ENCODE data around the gene CREBBP. TPM values are rescaled to one million over a fixed set of nuclear protein-coding genes. Genes with fewer than 3 reads are reported as not detected.

The CREBBP gene
- total and polyA plus RNA-seq, 9 of the 15 experiments (the other 6 are each of a cell fraction or from before 2014, with no cell fraction given): 0.70 to 24.8 (median 5.6) TPM

DNA sequence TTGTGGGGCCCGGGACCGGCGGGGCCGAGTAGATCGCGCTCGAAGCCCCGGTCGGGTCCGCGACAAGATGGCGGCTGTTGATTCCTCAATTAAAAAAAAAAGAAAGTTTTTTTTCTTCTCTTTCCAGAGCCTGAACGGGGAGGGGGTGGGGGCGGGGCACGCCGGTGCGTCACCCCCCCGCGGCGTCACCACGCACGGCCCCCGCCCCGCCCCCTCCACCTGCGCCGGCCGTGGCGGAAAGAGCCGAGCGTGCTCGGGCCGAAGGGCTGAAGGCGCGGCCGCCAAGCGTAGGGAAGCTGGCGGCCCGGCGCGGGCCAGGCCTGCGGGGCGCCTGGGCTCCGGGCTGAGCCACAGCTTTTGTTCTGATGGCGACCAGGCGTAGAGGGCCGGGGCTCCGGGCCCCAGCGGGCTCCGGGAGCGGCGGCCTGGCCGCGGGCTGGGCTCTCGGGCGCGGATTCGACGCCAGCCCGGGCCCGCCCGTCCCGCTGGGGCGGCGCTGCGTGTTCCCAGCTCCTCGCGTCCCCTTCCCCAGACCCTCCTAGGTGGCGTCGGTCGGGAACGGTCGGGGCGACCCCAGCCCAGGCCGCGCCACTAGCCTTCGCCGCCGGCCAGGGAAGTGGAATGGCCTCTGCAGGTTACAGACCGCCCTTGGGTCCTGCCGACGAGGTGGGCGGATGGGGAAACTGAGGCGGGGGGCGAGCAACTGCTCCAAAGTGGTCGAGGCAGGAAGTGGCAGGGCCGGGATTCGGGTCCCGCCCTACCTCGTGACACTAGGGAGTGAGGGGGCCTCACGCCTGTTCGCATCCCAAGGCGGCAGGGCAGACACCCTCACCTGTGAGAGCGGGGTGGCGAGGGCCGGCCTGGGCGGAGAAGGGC is at the start of gene CREBBP (continued):
- TF ChIP-seq, protein P1, sequence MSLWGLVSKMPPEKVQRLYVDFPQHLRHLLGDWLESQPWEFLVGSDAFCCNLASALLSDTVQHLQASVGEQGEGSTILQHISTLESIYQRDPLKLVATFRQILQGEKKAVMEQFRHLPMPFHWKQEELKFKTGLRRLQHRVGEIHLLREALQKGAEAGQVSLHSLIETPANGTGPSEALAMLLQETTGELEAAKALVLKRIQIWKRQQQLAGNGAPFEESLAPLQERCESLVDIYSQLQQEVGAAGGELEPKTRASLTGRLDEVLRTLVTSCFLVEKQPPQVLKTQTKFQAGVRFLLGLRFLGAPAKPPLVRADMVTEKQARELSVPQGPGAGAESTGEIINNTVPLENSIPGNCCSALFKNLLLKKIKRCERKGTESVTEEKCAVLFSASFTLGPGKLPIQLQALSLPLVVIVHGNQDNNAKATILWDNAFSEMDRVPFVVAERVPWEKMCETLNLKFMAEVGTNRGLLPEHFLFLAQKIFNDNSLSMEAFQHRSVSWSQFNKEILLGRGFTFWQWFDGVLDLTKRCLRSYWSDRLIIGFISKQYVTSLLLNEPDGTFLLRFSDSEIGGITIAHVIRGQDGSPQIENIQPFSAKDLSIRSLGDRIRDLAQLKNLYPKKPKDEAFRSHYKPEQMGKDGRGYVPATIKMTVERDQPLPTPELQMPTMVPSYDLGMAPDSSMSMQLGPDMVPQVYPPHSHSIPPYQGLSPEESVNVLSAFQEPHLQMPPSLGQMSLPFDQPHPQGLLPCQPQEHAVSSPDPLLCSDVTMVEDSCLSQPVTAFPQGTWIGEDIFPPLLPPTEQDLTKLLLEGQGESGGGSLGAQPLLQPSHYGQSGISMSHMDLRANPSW (CRISPR knock-in tag; IDR thresholded peaks at IDR 0.05): no peak
- TF ChIP-seq HNRNPL (IDR thresholded peaks at IDR 0.05; ENCODE audit: low read depth, low read length) (no peak), SAP30 (IDR thresholded peaks at IDR 0.05; ENCODE audit: borderline replicate concordance, insufficient read depth, low read depth, low read length, poor library complexity, severe bottlenecking) (no peak), HDAC8 (tag; IDR thresholded peaks at IDR 0.05) (no peak), ZFP30 (CRISPR knock-in tag; IDR thresholded peaks at IDR 0.05; ENCODE audit: borderline replicate concordance) (no peak), TAF1 (IDR thresholded peaks at IDR 0.05; ENCODE audit: control insufficient read depth, extremely low read depth, insufficient read depth, low read length, severe bottlenecking) (peak; percentile 67), TEAD2 (tag; IDR thresholded peaks at IDR 0.05) (no peak), ZKSCAN8 (CRISPR knock-in tag; IDR thresholded peaks at IDR 0.05) (no peak), KHSRP (IDR thresholded peaks at IDR 0.05) (no peak), SMARCB1 (IDR thresholded peaks at IDR 0.05; ENCODE audit: insufficient read length, low read depth) (no peak), NR2F6 (CRISPR knock-in tag; IDR thresholded peaks at IDR 0.05) (no peak), PHTF2 (CRISPR knock-in tag; IDR thresholded peaks at IDR 0.05) (no peak), CBX3 (IDR thresholded peaks at IDR 0.05; ENCODE audit: borderline replicate concordance in 1 of 2, low read length in 2 of 2) (no peak)
- TF ChIP-seq, protein P2, sequence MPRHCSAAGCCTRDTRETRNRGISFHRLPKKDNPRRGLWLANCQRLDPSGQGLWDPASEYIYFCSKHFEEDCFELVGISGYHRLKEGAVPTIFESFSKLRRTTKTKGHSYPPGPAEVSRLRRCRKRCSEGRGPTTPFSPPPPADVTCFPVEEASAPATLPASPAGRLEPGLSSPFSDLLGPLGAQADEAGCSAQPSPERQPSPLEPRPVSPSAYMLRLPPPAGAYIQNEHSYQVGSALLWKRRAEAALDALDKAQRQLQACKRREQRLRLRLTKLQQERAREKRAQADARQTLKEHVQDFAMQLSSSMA (CRISPR knock-in tag; IDR thresholded peaks at IDR 0.05): no peak
- TF ChIP-seq, protein P3, sequence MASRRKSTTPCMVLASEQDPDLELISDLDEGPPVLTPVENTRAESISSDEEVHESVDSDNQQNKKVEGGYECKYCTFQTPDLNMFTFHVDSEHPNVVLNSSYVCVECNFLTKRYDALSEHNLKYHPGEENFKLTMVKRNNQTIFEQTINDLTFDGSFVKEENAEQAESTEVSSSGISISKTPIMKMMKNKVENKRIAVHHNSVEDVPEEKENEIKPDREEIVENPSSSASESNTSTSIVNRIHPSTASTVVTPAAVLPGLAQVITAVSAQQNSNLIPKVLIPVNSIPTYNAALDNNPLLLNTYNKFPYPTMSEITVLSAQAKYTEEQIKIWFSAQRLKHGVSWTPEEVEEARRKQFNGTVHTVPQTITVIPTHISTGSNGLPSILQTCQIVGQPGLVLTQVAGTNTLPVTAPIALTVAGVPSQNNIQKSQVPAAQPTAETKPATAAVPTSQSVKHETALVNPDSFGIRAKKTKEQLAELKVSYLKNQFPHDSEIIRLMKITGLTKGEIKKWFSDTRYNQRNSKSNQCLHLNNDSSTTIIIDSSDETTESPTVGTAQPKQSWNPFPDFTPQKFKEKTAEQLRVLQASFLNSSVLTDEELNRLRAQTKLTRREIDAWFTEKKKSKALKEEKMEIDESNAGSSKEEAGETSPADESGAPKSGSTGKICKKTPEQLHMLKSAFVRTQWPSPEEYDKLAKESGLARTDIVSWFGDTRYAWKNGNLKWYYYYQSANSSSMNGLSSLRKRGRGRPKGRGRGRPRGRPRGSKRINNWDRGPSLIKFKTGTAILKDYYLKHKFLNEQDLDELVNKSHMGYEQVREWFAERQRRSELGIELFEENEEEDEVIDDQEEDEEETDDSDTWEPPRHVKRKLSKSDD (conservative IDR thresholded peaks at IDR 0.05; ENCODE audit: low read length): no peak
- TF ChIP-seq, protein P4, sequence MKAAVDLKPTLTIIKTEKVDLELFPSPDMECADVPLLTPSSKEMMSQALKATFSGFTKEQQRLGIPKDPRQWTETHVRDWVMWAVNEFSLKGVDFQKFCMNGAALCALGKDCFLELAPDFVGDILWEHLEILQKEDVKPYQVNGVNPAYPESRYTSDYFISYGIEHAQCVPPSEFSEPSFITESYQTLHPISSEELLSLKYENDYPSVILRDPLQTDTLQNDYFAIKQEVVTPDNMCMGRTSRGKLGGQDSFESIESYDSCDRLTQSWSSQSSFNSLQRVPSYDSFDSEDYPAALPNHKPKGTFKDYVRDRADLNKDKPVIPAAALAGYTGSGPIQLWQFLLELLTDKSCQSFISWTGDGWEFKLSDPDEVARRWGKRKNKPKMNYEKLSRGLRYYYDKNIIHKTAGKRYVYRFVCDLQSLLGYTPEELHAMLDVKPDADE (conservative IDR thresholded peaks at IDR 0.05; ENCODE audit: control insufficient read depth, low read depth, low read length): no peak
- TF ChIP-seq, protein P5, sequence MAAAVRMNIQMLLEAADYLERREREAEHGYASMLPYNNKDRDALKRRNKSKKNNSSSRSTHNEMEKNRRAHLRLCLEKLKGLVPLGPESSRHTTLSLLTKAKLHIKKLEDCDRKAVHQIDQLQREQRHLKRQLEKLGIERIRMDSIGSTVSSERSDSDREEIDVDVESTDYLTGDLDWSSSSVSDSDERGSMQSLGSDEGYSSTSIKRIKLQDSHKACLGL (CRISPR knock-in tag; IDR thresholded peaks at IDR 0.05; ENCODE audit: borderline replicate concordance, poor library complexity, severe bottlenecking): no peak

All from K562 (cell line).